MM.1S (cell line): ENCODE results near the gene UNC93B1.

Experiments
- CTCF ChIP-seq: fragments of 300-600 bp; sonication (generic); IDR thresholded peaks from 2 replicates; pipeline ENCODE4 v1.5.1; 2016; ENCODE audit warnings: antibody characterized with exemption, low read length, mixed read lengths
- EZH2 ChIP-seq: fragments of 300-600 bp; sonication (generic); optimal IDR thresholded peaks from 2 replicates; pipeline ENCODE3; 2017; ENCODE audit warnings: low read depth, mild to moderate bottlenecking, antibody characterized with exemption, low read length, mixed read lengths

- TF ChIP-seq CTCF (no peak), EZH2 (no peak)
Observed at GRCh38 chr11:68011051-68011943, 7.4 kb upstream of the UNC93B1 start.
